ENCODE results near the gene LCE2D.
"Not testable (repeated sequence)": the region's sequence is repeated elsewhere in the genome, so short reads cannot be mapped to it uniquely, and the experiment has no call there.

Gene LCE2D

GRCh38 chr1:152663098-152663497, at the start of gene LCE2D:
TSS of gene LCE2D (plus strand) at chr1:152663380. CDS start at chr1:152664106, 726 bp downstream.
- no peak for DNase-seq

GRCh38 chr1:152613511-152613910, 49.7 kb upstream of the LCE2D start, which contains the start of gene LCE3B:
TSS of gene LCE3B (plus strand) at chr1:152613811. CDS start at chr1:152613811, 0 bp downstream.
- DNase-seq, result no peak

- no peak for DNase-seq
Measured at GRCh38 chr1:152621993-152622392, 41.2 kb upstream of the LCE2D start.

GRCh38 chr1:152622803-152623202, 40.4 kb upstream of the LCE2D start, which contains the start of gene LCE3A:
TSS of gene LCE3A (minus strand) at chr1:152623103. CDS start at chr1:152623103, 0 bp downstream.
- DNase-seq, result no peak

- peak in 1 of 2 donors; percentile 47 for DNase-seq
Measured at GRCh38 chr1:152623203-152623844, 39.9 kb upstream of the LCE2D start.

GRCh38 chr1:152626744-152627143, 36.4 kb upstream of the LCE2D start:
- no peak for DNase-seq

GRCh38 chr1:152630596-152630995, 32.6 kb upstream of the LCE2D start:
- DNase-seq, result no peak

GRCh38 chr1:152640351-152640750, 22.8 kb upstream of the LCE2D start:
- no peak for DNase-seq

GRCh38 chr1:152643945-152644344, 19.2 kb upstream of the LCE2D start:
- DNase-seq, result no peak

GRCh38 chr1:152645146-152645545, 18.0 kb upstream of the LCE2D start:
- DNase-seq, result no peak

- DNase-seq, result no peak
Measured at GRCh38 chr1:152646656-152647055, 16.5 kb upstream of the LCE2D start.

GRCh38 chr1:152654110-152654509, 9.1 kb upstream of the LCE2D start:
- peak; percentile 49 to 63 for DNase-seq

GRCh38 chr1:152656459-152656858, 6.7 kb upstream of the LCE2D start:
- DNase-seq, result no peak

GRCh38 chr1:152657677-152658076, 5.5 kb upstream of the LCE2D start:
- DNase-seq, result no peak

GRCh38 chr1:152658649-152659048, 4.5 kb upstream of the LCE2D start:
- DNase-seq, result no peak

- DNase-seq, result not testable (repeated sequence)
Measured at GRCh38 chr1:152666171-152666570, 3.0 kb downstream of the LCE2D start.

GRCh38 chr1:152667648-152668047, 4.5 kb downstream of the LCE2D start:
- no peak for DNase-seq

GRCh38 chr1:152673016-152673415, 9.8 kb downstream of the LCE2D start:
- DNase-seq, result no peak

- not testable (repeated sequence) for DNase-seq
Measured at GRCh38 chr1:152674983-152675382, 11.8 kb downstream of the LCE2D start, which contains the start of gene LCE2C. TSS of gene LCE2C (plus strand) at chr1:152675279. CDS start at chr1:152676016, 737 bp downstream.

GRCh38 chr1:152679459-152679858, 16.3 kb downstream of the LCE2D start:
- DNase-seq, result no peak

GRCh38 chr1:152681616-152682015, 18.4 kb downstream of the LCE2D start:
- DNase-seq, result no peak

- no peak for DNase-seq
Measured at GRCh38 chr1:152683846-152684245, 20.7 kb downstream of the LCE2D start.

GRCh38 chr1:152685823-152686222, 22.6 kb downstream of the LCE2D start, which contains the start of gene LCE2B:
TSS of gene LCE2B (plus strand) at chr1:152686123. CDS start at chr1:152686844, 721 bp downstream.
- not testable (repeated sequence) for DNase-seq

GRCh38 chr1:152697701-152698600, 34.8 kb downstream of the LCE2D start, which contains the start of gene LCE2A:
TSS of gene LCE2A (plus strand) at chr1:152698345. CDS start at chr1:152698902, 557 bp downstream.
- no peak for DNase-seq

Data from stimulated activated CD4-positive, alpha-beta T cell treated with anti-CD3 and anti-CD28 coated beads, Interleukin-2, amount 100 ng/mL, for 24 hours (primary cell).